Measurements from ENCODE around the gene MRGPRF.

DNA sequence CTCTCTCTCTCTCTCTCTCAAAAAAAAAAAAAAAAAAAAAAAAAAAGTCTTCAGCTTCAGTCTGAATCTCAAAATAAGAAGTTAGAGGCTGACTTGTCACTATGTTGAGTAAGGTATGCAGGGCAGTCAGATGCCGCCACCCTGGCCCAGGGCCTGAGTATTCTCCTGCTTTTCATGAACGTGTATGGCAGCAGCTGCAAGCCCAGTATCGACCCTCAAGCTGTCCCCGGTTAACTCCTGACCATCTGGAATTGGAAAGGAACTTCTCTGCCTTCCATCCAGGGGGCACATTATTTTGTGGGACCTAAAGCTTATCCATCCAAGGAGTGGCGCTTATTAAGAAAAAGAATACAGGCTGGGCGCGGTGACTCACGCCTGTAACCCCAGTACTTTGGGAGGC is 43.7 kb downstream of the MRGPRF start:
- TF ChIP-seq, protein P1, sequence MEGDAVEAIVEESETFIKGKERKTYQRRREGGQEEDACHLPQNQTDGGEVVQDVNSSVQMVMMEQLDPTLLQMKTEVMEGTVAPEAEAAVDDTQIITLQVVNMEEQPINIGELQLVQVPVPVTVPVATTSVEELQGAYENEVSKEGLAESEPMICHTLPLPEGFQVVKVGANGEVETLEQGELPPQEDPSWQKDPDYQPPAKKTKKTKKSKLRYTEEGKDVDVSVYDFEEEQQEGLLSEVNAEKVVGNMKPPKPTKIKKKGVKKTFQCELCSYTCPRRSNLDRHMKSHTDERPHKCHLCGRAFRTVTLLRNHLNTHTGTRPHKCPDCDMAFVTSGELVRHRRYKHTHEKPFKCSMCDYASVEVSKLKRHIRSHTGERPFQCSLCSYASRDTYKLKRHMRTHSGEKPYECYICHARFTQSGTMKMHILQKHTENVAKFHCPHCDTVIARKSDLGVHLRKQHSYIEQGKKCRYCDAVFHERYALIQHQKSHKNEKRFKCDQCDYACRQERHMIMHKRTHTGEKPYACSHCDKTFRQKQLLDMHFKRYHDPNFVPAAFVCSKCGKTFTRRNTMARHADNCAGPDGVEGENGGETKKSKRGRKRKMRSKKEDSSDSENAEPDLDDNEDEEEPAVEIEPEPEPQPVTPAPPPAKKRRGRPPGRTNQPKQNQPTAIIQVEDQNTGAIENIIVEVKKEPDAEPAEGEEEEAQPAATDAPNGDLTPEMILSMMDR (conservative IDR thresholded peaks at IDR 0.05; ENCODE audit: low read depth, low read length) = no peak
- TF ChIP-seq EZH2 (IDR thresholded peaks at IDR 0.05; ENCODE audit: low read length, unreplicated experiment) = no peak
- TF ChIP-seq EZH2phosphoT487 (IDR thresholded peaks at IDR 0.05; ENCODE audit: borderline replicate concordance, low read length) = no peak
